ENCODE results near the gene SUN2.

SUN2 gene

DNA sequence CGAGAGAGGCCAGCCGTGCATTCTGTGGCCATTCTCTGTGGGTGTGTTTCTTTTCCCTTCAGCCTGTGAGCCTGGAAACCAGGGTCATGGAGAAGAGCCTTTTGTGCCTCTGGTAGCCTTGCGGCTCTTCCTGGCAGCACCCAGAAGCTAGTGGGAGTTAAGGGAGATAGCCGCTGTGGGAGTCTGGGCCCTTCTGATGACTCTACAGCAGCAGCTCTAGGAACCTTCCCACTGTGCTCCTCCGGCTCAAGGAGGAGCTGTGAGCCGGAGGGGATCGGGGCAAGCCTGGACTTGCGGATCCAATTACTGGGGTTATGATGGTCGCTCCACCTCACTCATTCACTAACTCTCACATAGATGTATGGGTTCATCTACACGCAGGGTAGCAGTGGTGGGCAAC is 39.5 kb downstream of the SUN2 start:
- DNase-seq (ENCODE audit: low spot score), result no peak

GRCh38 chr22:38715852-38716251 is 39.9 kb downstream of the SUN2 start:
- no peak for DNase-seq (ENCODE audit: low spot score)

DNA sequence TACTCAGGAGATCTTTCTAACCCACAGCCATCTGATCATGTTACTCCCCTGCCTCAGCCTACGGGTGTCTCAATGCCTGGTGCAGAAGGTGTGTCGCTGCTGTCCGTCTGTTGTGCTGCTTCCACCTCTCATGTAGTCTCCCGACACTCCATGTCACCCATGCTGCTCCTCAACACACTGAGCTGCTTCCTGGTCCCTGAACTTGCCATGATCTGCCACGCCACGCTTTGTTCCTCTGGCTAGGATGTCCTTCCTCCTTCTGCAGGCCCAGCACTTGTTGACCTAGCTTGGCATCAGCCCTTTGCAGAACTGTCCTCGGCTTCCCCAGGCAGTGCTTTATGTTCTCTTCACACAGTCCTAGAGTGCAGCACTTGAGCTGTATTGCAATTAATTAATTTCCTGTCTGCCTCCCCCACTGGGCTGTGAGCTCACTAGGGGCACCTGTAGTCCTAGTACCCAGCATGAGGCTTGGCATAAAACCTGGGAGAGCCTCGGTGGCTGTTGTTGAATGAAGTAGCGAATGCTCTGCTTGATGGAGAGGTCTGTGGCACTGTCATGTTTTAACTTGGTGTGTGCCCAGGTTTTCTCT is 40.5 kb downstream of the SUN2 start:
- no peak for DNase-seq (ENCODE audit: low spot score)

- no peak for DNase-seq (ENCODE audit: low spot score)
Measured at GRCh38 chr22:38713921-38714320, 41.9 kb downstream of the SUN2 start.

- DNase-seq (ENCODE audit: low spot score), result no peak
Measured at GRCh38 chr22:38712486-38713207, 43.2 kb downstream of the SUN2 start.

GRCh38 chr22:38710866-38711265 is 44.9 kb downstream of the SUN2 start:
- DNase-seq (ENCODE audit: low spot score), result no peak

DNA sequence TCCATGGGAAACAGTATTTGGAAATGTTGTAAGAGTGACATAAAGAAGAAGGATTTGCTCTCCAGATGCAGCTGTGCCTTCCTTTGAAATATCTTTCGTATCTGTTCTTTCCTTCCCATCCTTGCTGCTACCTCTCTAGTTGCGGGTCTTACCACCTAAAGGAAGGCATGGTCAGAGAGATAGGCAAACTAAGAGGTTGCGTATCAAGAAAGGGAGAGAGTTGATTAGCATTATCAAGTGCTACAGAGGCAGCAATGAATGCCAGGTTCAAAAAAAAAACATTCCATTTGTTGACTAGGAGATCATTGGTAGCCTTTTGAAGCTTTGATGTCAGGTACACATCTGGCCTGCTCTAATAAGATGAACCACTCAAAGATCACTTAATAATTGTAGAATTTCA is 45.4 kb downstream of the SUN2 start:
- DNase-seq (ENCODE audit: low spot score), result no peak

DNA sequence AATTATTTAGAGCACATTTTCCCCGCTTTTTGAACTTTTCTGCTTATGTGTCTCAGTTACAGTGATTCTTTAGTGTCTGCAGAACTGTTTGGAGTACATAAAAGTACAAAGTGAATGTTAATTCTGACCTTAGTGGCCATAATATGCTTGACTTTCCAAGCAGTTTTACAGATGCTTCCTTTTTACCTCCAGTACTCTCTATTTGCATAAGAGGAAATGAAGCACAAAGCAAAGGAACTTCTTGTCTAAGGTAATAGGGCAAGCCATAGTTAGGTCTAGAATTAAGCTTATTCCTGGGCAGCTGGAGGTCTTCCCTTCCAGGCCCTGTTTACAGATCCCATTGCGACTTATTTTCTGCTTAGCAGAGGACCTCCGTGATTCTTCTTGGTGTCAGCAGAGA is 46.5 kb downstream of the SUN2 start:
- no peak for DNase-seq (ENCODE audit: low spot score)

DNA sequence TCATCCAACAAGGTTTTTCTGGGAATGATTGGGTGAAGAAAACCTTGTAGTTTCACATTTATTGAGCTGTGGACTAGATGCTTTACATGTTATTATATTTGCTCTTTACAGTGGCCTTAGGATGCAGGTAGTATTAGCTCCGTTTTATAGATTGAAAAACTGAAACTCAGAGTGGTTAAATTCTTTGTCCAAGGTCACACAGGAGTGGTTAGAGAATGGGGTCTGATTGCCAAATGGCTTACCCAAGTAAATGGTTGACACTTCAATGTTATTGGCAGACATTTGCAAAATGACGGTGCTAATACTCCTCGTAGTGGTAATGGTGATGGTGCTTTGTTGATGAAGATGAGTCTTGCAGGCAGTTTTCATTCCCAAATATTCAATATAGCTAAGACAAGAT is 47.8 kb downstream of the SUN2 start:
- no peak for DNase-seq (ENCODE audit: low spot score)

- peak; percentile 90 for DNase-seq (ENCODE audit: low spot score)
Measured at GRCh38 chr22:38707346-38707745, 48.5 kb downstream of the SUN2 start.

- peak; percentile 41 for DNase-seq (ENCODE audit: low spot score)
Measured at GRCh38 chr22:38706901-38707195, 49.0 kb downstream of the SUN2 start.

- peak; percentile 28 for DNase-seq (ENCODE audit: low spot score)
Measured at GRCh38 chr22:38706101-38706900, 49.5 kb downstream of the SUN2 start.

DNA sequence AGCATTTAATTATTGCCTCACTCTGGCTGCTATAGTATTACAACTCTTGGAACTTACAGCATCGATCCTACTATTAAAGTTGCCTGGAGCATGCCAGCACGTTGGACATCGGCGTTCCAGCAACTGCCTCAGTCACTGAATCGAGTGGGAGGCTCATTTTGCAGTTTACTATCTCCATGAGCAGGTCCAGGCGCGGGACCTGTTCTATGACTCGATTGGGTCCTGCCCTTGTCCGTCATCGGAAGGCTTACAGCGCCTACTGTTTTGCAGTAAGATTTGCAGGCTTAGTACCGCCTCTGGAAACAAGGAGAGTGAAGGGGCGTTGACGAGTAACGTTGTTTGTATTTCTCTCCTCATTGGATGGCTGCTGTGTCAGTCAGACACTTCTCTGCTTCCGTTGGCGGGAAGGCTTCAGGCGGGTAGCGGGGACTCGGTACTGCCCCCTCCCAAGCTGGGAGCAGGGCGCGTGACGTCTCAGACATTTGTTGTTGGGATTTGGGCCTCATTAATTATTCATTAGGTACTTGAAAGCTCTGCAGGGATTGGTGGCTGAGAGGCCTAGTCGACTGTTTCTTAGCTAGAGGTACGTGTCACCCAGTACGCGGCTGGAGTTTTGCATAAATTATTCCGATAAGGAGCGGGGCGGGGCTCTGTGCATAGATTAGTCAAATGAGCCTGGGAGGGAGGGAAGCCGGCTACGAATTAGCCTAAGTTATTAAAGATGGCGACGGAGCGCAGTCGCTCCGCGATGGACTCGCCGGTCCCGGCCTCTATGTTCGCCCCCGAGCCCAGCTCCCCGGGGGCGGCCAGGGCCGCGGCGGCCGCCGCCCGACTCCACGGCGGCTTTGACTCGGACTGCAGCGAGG is 50.3 kb downstream of the SUN2 start, which contains the start of gene GTPBP1:
TSS of gene GTPBP1 (plus strand) at position 710 of the 866 bp plus-strand sequence. CDS start at position 722, 12 bp downstream.
- peak; percentile 100 for DNase-seq (ENCODE audit: low spot score)

- DNase-seq (ENCODE audit: low spot score), result no peak
Measured at GRCh38 chr22:38704654-38705234, 51.1 kb downstream of the SUN2 start.

GRCh38 chr22:38700789-38701628 is 54.8 kb downstream of the SUN2 start, which contains the start of gene JOSD1:
Gene JOSD1 (minus strand): TSS chr22:38700943. CDS start chr22:38699987, 956 bp downstream.
- DNase-seq (ENCODE audit: low spot score), result peak; percentile 93

DNA sequence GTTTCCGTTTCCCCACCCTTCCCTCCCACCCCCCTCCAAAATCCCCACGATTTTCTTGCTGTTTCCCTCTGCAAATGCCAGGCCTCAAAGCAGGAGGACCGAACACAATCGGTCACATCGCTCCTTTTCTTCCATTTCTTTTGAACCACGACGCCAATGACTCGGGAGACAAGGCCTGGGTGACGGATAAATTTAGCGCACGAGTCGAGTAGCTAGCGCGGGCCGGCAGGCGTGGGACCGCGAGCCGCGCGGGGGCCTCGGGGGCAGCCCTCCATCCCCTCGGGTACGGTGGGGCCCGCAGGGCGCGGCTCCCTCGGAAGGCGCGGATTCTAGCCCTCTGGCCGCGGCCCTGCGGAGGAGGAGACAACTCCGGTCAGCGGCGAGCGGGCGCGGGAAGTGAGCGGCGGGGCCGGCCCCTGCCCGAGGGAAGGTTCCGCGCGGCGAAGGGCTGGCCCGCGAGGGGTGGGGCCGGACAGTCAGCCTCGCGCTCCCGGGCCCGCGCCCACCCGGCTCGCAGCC is 55.5 kb downstream of the SUN2 start:
- peak; percentile 56 for DNase-seq (ENCODE audit: low spot score)

GRCh38 chr22:38699784-38700183 is 56.0 kb downstream of the SUN2 start:
- peak; percentile 77 for DNase-seq (ENCODE audit: low spot score)

DNA sequence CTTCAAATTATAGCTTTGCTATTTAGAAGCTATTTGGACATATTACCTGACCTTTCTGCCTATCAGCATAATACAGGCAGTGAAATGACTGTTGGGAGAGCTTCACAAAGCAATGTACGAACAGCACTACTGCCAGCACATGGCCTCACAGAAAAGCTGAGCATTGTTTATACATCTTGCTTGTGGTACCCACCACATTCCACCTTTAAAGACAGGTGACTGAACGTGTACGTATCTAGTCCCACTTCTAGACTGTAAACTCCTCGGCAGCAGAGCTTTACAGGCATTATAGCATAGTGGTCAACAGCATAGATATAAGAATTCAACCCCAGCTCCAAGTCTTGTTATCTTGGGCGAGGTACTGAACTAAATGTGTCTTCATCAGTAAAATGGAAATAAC is 56.7 kb downstream of the SUN2 start:
- no peak for DNase-seq (ENCODE audit: low spot score)

DNA sequence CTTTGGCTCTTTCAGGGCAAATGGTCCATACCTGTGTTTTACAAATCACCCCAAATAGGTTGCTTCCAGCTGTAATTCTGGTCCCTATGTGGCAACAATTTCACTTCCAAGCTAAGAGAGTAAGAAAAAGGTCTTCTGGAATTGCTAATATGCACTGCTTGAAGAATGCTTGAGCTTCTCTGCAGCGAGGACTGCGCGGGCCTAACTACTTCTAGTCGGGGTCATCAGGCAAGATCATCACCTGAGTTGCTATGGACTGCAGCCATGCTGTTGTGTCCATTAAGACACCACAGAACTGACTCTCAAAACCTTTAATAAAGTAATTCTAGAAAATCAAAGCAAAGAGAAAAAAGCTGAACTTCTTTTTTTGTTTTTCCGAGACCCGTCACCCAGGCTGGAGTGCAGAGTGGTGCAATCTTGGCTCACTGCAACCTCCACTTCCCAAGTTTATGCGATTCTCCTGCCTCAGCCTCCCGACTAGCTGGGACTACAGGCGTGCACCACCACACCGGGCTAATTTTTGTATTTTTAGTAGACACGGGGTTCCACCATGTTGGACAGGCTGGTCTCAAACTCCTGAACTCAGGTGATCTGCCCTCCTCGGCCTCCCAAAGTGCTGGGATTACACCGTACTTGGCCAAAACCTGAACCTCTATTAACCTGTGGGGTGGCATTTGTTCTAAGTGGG is 57.2 kb downstream of the SUN2 start:
- no peak for DNase-seq (ENCODE audit: low spot score)
